GM13976 (cell line): Measurements from ENCODE around the gene ZNRF2.

Experiments
- DNase-seq: peaks from one replicate; pipeline ENCODE4 v3.0.0; 2012; ENCODE audit warnings: low spot score
- in situ Hi-C: fragments of 300-500 bp; cut with MboI; formaldehyde crosslinking; loops from one replicate; pipeline ENCODE4 v1.12.0; 2022; ENCODE audit warnings: low sequenced_read_pairs, mixed read lengths, inconsistent platforms; ENCODE audit not compliant: unreplicated experiment
- TF ChIP-seq, protein P1 (sequence below): IDR thresholded peaks from 2 replicates; pipeline ENCODE4 v1.5.1; 2012; ENCODE audit warnings: borderline replicate concordance, mild to moderate bottlenecking; ENCODE audit not compliant: insufficient read depth; ENCODE audit errors: extremely low read depth, missing control alignments, control extremely low read depth

ZNRF2 gene

DNA sequence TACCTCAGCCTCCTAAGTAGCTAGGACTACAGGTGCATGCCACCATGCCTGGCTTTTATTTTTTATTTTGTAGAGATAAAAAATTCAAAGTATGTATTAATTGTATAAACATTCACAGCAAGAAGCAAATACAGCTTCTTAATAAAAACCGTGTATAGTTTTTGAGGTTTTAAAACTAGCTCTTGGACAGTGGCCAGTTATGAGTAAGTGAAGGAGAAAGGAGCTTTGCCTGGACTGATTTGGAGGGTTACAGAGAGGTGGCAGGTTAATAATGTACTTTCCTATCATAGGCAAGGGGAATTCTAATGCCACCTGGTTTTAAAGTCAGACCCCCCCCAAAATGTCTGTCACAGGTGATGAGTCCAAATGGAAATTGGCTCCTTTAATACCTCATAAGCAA is 43.4 kb downstream of the ZNRF2 start:
- no peak for DNase-seq
- in situ Hi-C loops, result no loop called here
- TF ChIP-seq, protein P1, sequence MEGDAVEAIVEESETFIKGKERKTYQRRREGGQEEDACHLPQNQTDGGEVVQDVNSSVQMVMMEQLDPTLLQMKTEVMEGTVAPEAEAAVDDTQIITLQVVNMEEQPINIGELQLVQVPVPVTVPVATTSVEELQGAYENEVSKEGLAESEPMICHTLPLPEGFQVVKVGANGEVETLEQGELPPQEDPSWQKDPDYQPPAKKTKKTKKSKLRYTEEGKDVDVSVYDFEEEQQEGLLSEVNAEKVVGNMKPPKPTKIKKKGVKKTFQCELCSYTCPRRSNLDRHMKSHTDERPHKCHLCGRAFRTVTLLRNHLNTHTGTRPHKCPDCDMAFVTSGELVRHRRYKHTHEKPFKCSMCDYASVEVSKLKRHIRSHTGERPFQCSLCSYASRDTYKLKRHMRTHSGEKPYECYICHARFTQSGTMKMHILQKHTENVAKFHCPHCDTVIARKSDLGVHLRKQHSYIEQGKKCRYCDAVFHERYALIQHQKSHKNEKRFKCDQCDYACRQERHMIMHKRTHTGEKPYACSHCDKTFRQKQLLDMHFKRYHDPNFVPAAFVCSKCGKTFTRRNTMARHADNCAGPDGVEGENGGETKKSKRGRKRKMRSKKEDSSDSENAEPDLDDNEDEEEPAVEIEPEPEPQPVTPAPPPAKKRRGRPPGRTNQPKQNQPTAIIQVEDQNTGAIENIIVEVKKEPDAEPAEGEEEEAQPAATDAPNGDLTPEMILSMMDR, result no peak

DNA sequence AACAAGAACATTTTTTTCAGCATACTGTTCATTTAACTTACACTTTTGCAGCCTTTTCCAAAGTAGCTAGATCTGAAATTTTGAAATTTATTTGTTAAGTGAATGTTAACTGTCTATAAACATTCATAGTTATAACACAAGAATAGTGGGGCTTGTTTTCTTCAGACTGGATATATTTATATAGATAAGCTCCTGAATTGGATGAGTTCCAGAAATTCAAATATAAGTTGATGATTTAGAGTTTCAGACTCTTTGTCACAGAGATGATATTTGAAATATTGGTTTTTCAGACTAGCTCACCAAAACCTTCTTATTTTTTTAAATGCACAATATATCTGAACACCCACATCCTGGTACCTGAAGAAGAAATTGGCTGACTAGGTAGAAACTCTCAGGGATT is 44.0 kb downstream of the ZNRF2 start:
- DNase-seq, result no peak
- TF ChIP-seq, protein P1, result no peak
- in situ Hi-C loops, result no loop called here

DNA sequence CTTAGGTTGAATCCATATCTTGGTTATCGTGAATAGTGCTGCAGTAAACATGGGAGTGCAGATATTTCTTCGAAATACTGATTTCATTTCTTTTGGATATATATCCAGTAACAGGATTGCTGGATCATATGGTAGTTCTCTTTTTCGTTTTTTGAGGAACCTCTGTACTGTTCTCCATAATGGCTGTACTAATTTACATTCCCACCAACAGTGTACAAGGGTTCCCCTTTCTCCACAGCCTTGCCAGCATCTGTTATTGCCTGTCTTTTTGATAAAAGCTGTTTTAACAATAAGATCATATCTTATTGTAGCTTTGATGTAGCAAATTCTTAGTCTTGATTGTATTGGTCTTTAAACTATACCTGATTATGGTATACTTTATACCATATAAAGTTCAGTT is 45.3 kb downstream of the ZNRF2 start:
- TF ChIP-seq, protein P1, result no peak
- no peak for DNase-seq
- in situ Hi-C loops, result no loop called here

DNA sequence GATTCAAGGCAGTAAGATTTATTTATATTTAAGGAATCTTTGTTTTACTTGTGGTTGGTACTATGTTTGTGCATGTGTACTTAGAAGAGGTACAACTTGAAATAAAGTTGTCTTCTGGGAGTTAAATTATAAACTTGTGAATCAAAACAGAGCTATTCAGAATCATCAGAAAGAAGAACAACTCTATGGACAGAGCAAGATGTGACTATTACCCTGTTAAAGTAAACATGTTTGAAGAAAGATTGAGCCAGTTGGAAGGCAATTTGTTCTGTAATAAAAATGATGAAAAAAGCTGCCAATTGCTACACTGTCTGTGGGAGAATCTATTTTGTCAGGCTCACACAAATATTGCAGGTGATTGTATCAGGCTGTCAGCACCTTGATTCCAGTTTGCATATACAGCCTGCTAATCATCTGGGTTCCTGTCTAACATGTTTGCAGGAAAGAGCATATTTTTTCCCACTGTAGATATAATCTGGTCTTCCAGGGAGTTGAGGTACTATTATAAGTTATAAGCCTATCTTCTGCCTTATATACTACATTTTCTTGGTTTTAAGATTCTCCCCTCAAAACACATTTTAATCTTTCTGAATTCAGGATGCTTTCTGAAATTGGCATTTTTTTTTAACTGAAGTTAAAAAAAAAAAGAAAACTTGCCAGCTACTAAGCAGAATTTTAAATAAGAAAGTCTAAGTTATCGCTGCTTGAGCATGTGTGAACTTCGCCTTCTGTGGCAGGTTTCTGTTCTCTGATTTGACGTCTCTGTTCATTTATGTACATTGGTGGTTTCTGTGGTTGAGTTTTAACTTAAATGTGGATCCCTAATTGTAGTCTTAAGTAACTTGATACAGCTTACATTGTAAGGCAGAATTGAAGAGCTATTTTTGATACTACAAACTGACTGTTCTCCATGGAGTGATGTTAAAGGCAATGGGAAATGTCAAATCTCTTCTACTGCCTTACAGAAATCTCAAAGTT is 46.0 kb downstream of the ZNRF2 start:
- in situ Hi-C loops, result no loop called here
- TF ChIP-seq, protein P1, result no peak
- no peak for DNase-seq

DNA sequence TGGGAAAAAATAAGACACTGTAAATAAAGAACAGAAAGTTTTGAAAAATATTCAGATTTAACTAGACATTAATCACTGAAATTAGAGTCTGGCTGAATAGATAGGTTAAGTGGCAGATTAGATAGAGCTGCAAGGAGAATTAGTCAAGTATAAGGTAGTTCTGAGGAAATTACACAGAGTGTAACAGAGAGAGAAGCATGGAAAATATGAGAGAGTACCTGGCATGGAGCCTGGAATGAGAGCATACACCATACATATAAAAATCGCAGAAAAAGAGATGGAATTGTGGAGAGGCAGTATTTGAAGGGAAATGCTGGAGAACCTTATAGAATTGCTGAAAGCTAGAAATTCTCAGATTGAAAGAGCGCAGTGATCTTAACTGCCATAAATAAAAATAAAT is 46.9 kb downstream of the ZNRF2 start:
- DNase-seq, result no peak
- in situ Hi-C loops, result no loop called here
- TF ChIP-seq, protein P1, result no peak

DNA sequence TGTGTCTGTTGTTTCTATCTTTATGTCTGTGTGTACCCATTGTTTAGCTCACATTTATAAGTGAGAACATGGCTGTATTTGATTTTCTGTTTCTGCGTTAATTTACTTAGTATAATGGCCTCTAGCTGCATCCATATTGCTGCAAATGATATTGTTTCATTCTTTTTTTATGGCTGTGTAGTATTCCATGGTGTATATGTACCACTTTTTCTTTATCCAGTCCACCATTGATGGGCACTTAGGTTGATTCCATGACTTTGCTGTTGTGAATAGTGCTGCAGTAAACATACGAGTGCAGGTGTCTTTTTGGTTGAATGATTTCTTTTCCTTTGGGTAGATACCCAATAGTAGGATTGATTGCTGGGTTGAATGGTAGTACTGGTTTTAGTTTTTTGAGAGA is 48.2 kb downstream of the ZNRF2 start:
- in situ Hi-C loops, result no loop called here
- no peak for DNase-seq
- TF ChIP-seq, protein P1, result no peak
